Neural progenitor cell (in vitro differentiated cells): ENCODE data around the gene TMPRSS6. TPM values are rescaled to one million over a fixed set of nuclear protein-coding genes. Genes with fewer than 3 reads are reported as not detected.

Source experiments
- DNase-seq: peaks from one replicate; pipeline ENCODE4 v3.0.0-alpha.2; 2016; ENCODE audit warnings: low spot score
- H2AFZ ChIP-seq: fragments of 200-600 bp; sonication (generic); replicated peaks from 2 replicates; pipeline ENCODE4 v1.6.1; 2016; ENCODE audit warnings: antibody characterized with exemption
- H3F3A ChIP-seq: fragments of 200-600 bp; sonication (generic); 2 replicates; pipeline ENCODE4 v1.6.1; 2016; ENCODE audit warnings: antibody characterized with exemption, low read depth
- H3K27ac ChIP-seq: fragments of 200-600 bp; sonication (generic); 2 replicates; pipeline ENCODE4 v1.5.1; 2016; ENCODE audit warnings: mild to moderate bottlenecking
- H3K27me3 ChIP-seq: fragments of 200-600 bp; sonication (generic); 2 replicates; pipeline ENCODE4 v1.6.1; 2016; ENCODE audit warnings: mild to moderate bottlenecking, moderate library complexity
- H3K36me3 ChIP-seq: fragments of 200-600 bp; sonication (generic); 2 replicates; pipeline ENCODE4 v1.5.1; 2016
- H3K4me1 ChIP-seq: fragments of 200-600 bp; sonication (generic); 2 replicates; pipeline ENCODE4 v1.6.1; 2016; ENCODE audit warnings: mixed run types
- H3K4me2 ChIP-seq: fragments of 200-600 bp; sonication (generic); 2 replicates; pipeline ENCODE4 v1.6.1; 2016
- H3K4me3 ChIP-seq: fragments of 200-600 bp; sonication (generic); 2 replicates; pipeline ENCODE4 v1.5.1; 2016
- H3K79me2 ChIP-seq: fragments of 200-600 bp; sonication (generic); 2 replicates; pipeline ENCODE4 v1.6.1; 2016; ENCODE audit warnings: low read depth
- H3K9ac ChIP-seq: fragments of 200-600 bp; sonication (generic); 2 replicates; pipeline ENCODE4 v1.6.1; 2016
- H3K9me3 ChIP-seq: fragments of 200-600 bp; sonication (generic); 2 replicates; pipeline ENCODE4 v1.5.1; 2016; ENCODE audit warnings: low read depth
- H4K20me1 ChIP-seq: fragments of 200-600 bp; sonication (generic); 2 replicates; pipeline ENCODE4 v1.6.1; 2016; ENCODE audit warnings: low read depth
- H3K27ac Mint-ChIP-seq: 3 replicates; pipeline ENCODE4 v1.8.0; 2021; ENCODE audit warnings: mixed read lengths
- H3K27me3 Mint-ChIP-seq: 2 replicates; pipeline ENCODE4 v1.8.0; 2022; ENCODE audit warnings: low read depth, mild to moderate bottlenecking, inconsistent platforms, moderate library complexity, mixed read lengths; ENCODE audit not compliant: insufficient read depth
- H3K36me3 Mint-ChIP-seq: 3 replicates; pipeline ENCODE4 v1.8.0; 2021; ENCODE audit warnings: mixed read lengths
- H3K4me1 Mint-ChIP-seq: 3 replicates; pipeline ENCODE4 v1.8.0; 2021; ENCODE audit warnings: mixed read lengths
- H3K4me3 Mint-ChIP-seq: 3 replicates; pipeline ENCODE4 v1.8.0; 2021; ENCODE audit warnings: mild to moderate bottlenecking, moderate library complexity, mixed read lengths
- H3K9me3 Mint-ChIP-seq: 3 replicates; pipeline ENCODE4 v1.8.0; 2020; ENCODE audit warnings: mixed read lengths
- CTCF ChIP-seq: fragments of 200-600 bp; sonication (generic); IDR thresholded peaks from 2 replicates; pipeline ENCODE4 v1.5.1; 2017; ENCODE audit warnings: antibody characterized with exemption, mild to moderate bottlenecking
- EZH2 ChIP-seq: fragments of 200-600 bp; sonication (generic); IDR thresholded peaks from 2 replicates; pipeline ENCODE4 v1.6.1; 2017; ENCODE audit warnings: antibody characterized with exemption, mild to moderate bottlenecking, moderate library complexity
- EZH2phosphoT487 ChIP-seq: fragments of 200-600 bp; sonication (generic); IDR thresholded peaks from 2 replicates; pipeline ENCODE4 v1.6.1; 2017; ENCODE audit warnings: antibody characterized with exemption
- total RNA-seq: library from RNA; depleted of rRNA; stranded (reverse); fragments of >200 nt; gene quantifications from 2 replicates; pipeline ENCODE4 v1.2.3, GENCODE V29; 2015; ENCODE audit warnings: low replicate concordance

Gene TMPRSS6
- total RNA-seq, 1 donor from 2014 or later: not detected

- no peak overlapping the region for H3K4me3 ChIP-seq
- H3K27me3 ChIP-seq: no peaks in the 10 kb centered on the region
- H3K9me3 Mint-ChIP-seq: no peaks in the 10 kb centered on the region
- no peak overlapping the region for H3K27ac ChIP-seq
- no peaks in the 10 kb centered on the region for H3K36me3 ChIP-seq
- no peak overlapping the region for H3K27ac Mint-ChIP-seq
- no peaks in the 10 kb centered on the region for H3F3A ChIP-seq
- H3K27me3 Mint-ChIP-seq: peaks cover 3% of the 10 kb centered on the region
- H3K36me3 Mint-ChIP-seq: peaks cover 7% of the 10 kb centered on the region
- no peak for TF ChIP-seq EZH2
- TF ChIP-seq EZH2phosphoT487: no peak
- TF ChIP-seq CTCF: no peak
- H4K20me1 ChIP-seq: no peaks in the 10 kb centered on the region
- DNase-seq: no peak
- no peak overlapping the region for H3K9ac ChIP-seq
- H2AFZ ChIP-seq: no peak overlapping the region
- H3K4me1 ChIP-seq: no peaks in the 10 kb centered on the region
- H3K4me2 ChIP-seq: no peak overlapping the region
- H3K79me2 ChIP-seq: no peaks in the 10 kb centered on the region
- H3K9me3 ChIP-seq: no peaks in the 10 kb centered on the region
- no peaks in the 10 kb centered on the region for H3K4me1 Mint-ChIP-seq
- H3K4me3 Mint-ChIP-seq: no peak overlapping the region
Measured at GRCh38 chr22:37060801-37061610, 48.5 kb downstream of the TMPRSS6 start.

DNA sequence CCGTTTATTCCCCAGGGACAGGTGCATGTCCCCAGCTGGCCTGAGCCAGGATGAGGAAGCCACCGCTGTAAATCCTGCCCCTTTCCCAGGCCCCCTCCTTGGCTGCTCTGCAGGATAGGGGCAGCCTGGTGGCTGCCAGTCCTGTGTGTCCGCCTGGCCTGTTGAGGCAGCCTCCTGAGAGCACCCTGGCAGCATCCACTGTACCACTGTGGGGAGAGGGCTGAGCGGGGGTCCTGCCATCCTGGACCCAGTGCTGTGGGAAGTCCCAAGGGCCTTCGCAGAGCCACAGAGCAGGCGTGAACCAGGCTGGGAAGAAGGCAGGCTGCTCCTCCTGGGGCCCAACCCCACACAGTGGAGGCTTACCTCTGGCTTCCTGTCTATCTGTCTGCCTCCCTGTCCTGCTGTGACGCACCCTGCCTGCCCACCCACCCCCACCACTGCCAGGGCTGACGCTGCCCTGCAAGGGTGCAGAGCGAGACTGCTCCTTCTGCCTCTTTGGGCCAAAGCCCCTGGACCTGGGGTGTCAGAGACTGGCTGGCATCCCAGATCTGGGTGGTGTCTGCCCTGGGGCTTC, 49.5 kb downstream of the TMPRSS6 start:
- TF ChIP-seq EZH2 (no peak), EZH2phosphoT487 (no peak), CTCF (no peak)
- Histone ChIP-seq H3K9ac (no peak overlapping the region), H3K9me3 (no peaks in the 10 kb centered on the region), H2AFZ (no peak overlapping the region), H3K36me3 (no peaks in the 10 kb centered on the region), H3K27ac (no peak overlapping the region), H3K4me2 (no peak overlapping the region), H3K27me3 (no peaks in the 10 kb centered on the region), H4K20me1 (no peaks in the 10 kb centered on the region), H3K79me2 (no peaks in the 10 kb centered on the region), H3F3A (no peaks in the 10 kb centered on the region), H3K4me3 (no peak overlapping the region), H3K4me1 (no peaks in the 10 kb centered on the region)
- Mint-ChIP-seq H3K4me3 (no peak overlapping the region), H3K27me3 (peaks cover 3% of the 10 kb centered on the region), H3K4me1 (peaks cover 1% of the 10 kb centered on the region), H3K27ac (no peak overlapping the region), H3K36me3 (peaks cover 7% of the 10 kb centered on the region), H3K9me3 (no peaks in the 10 kb centered on the region)
- DNase-seq: no peak

DNA sequence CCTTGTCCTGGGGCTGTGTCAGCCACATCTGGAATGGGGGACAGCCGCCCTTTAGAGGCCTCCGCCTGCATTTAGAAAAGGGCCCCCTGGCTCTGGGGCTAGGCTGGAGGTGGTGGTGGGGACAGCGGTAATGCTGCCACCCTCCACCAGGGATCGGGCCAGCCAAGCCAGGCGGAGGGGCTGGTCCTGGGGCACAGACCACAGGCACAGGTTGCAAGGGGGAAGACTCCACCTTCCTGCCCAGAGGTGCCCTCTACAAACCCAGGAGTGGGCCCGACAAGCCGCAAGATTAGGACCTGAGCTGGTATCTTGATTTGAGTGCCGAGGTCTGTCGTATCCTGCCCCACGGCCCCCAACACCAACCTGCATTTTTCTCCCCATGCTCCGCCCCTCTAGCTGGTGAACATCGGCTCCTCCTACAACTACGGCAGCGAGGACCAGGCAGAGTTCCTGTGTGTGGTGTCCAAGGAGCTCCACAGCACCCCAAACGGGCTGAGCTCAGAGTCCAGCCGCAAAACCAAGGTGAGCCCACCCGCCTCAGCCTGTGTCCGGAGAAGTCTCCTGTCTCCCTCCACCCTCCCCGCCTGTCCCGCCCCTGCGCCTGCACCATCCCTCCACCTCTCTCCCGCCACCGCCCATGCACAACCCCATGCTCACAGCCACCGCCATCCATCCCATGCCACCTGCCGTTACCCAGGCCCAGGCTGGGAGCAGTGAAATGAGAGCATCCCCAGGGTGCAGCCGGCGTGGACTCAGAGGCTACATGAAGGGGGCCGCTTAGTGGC, 50.4 kb downstream of the TMPRSS6 start:
- Histone ChIP-seq H3K79me2 (no peaks in the 10 kb centered on the region), H3K9me3 (no peaks in the 10 kb centered on the region), H3K4me3 (no peak overlapping the region), H3F3A (no peaks in the 10 kb centered on the region), H3K36me3 (no peaks in the 10 kb centered on the region), H3K27ac (no peak overlapping the region), H3K4me2 (no peak overlapping the region), H3K4me1 (no peaks in the 10 kb centered on the region), H2AFZ (no peak overlapping the region), H3K9ac (no peak overlapping the region), H3K27me3 (no peaks in the 10 kb centered on the region), H4K20me1 (no peaks in the 10 kb centered on the region)
- H3K4me3 Mint-ChIP-seq: no peak overlapping the region
- TF ChIP-seq EZH2: no peak
- no peak overlapping the region for H3K27ac Mint-ChIP-seq
- H3K9me3 Mint-ChIP-seq: no peaks in the 10 kb centered on the region
- DNase-seq: no peak
- peaks cover 3% of the 10 kb centered on the region for H3K27me3 Mint-ChIP-seq
- peaks cover 2% of the 10 kb centered on the region for H3K4me1 Mint-ChIP-seq
- peaks cover 7% of the 10 kb centered on the region for H3K36me3 Mint-ChIP-seq
